OCI-LY7 (cell line): ENCODE data around the gene LHPP.

Experiments used
- CTCF ChIP-seq: fragments of 200-600 bp; sonication (generic); conservative IDR thresholded peaks from 2 replicates; pipeline ENCODE4 v1.5.1; 2014; ENCODE audit warnings: mild to moderate bottlenecking, antibody characterized with exemption, low read length, moderate library complexity, mixed read lengths
- EZH2phosphoT487 ChIP-seq: fragments of 200-600 bp; sonication (generic); IDR thresholded peaks from 2 replicates; pipeline ENCODE4 v1.6.1; 2018; ENCODE audit warnings: low read depth, borderline replicate concordance, mild to moderate bottlenecking, mixed run types, antibody characterized with exemption, low read length, moderate library complexity, mixed read lengths

GRCh38 chr10:124608093-124608721, 146.6 kb downstream of the LHPP start:
- TF ChIP-seq CTCF (no peak), EZH2phosphoT487 (no peak)
